ENCODE data around the gene MYL10. TPM values are rescaled to one million over a fixed set of nuclear protein-coding genes. Genes with fewer than 3 reads are reported as not detected.

MYL10 gene
- total RNA-seq, 1 experiment from 2014 or later, result not detected

GRCh38 chr7:101626069-101626671 lies 2.9 kb downstream of the MYL10 start:
- peaks cover 8% of the 10 kb centered on the region; the same call in 1 of the 2 replicates for H3F3A ChIP-seq (ENCODE audit: insufficient read depth, low read depth)
- TF ChIP-seq EZH2 (IDR thresholded peaks at IDR 0.05; ENCODE audit: low read depth) (no peak), CTCF (conservative IDR thresholded peaks at IDR 0.05) (no peak)
- peaks cover 11% of the 10 kb centered on the region for H3K4me1 ChIP-seq (replicated peaks; ENCODE audit: insufficient read depth)
- no peak overlapping the region for H2AFZ ChIP-seq
- H3K4me2 ChIP-seq, result no peak overlapping the region
- H3K36me3 ChIP-seq (ENCODE audit: low read depth), result no peaks in the 10 kb centered on the region
- no peak overlapping the region for H3K4me3 ChIP-seq
- no peak for DNase-seq
- intact Hi-C loops (cut with micrococcal nuclease; ENCODE audit: unreplicated experiment), result no loop called here
- H4K20me1 ChIP-seq (ENCODE audit: insufficient read depth), result no peaks in the 10 kb centered on the region
- ChIA-PET CTCF (no interaction called here), POLR2A (ENCODE audit: unreplicated experiment) (no interaction called here)
- no peak overlapping the region for H3K27ac ChIP-seq
- no peaks in the 10 kb centered on the region for H3K9me2 ChIP-seq (ENCODE audit: insufficient read depth)
- no peaks in the 10 kb centered on the region for H3K27me3 ChIP-seq (ENCODE audit: insufficient read depth, low read depth)
- no peaks in the 10 kb centered on the region for H3K9me3 ChIP-seq (ENCODE audit: insufficient read depth, low read depth)
- BruUV-seq (replicated peaks), result no TSS peak
- no peaks in the 10 kb centered on the region for H3K79me2 ChIP-seq (ENCODE audit: low read depth)

- Histone ChIP-seq H3K9me3 (ENCODE audit: insufficient read depth, low read depth) (no peaks in the 10 kb centered on the region), H3K36me3 (ENCODE audit: low read depth) (no peaks in the 10 kb centered on the region), H3K4me2 (no peak overlapping the region), H3K9me2 (ENCODE audit: insufficient read depth) (no peaks in the 10 kb centered on the region), H3F3A (ENCODE audit: insufficient read depth, low read depth) (no peaks in the 10 kb centered on the region; the same call in 1 of the 2 replicates), H4K20me1 (ENCODE audit: insufficient read depth) (no peaks in the 10 kb centered on the region), H2AFZ (no peak overlapping the region), H3K27ac (no peak overlapping the region), H3K4me3 (no peak overlapping the region), H3K79me2 (ENCODE audit: low read depth) (no peaks in the 10 kb centered on the region), H3K4me1 (replicated peaks; ENCODE audit: insufficient read depth) (peaks cover 2% of the 10 kb centered on the region), H3K27me3 (ENCODE audit: insufficient read depth, low read depth) (no peaks in the 10 kb centered on the region)
- intact Hi-C loops (cut with micrococcal nuclease; ENCODE audit: unreplicated experiment), result no loop called here
- ChIA-PET CTCF (no interaction called here), POLR2A (ENCODE audit: unreplicated experiment) (no interaction called here)
- no TSS peak for BruUV-seq (replicated peaks)
- no peak for TF ChIP-seq CTCF (conservative IDR thresholded peaks at IDR 0.05)
- TF ChIP-seq EZH2 (IDR thresholded peaks at IDR 0.05; ENCODE audit: low read depth), result no peak
- no peak for DNase-seq
These were observed 3.9 kb downstream of the MYL10 start for GRCh38 chr7:101625031-101625791.

- Histone ChIP-seq H3K27me3 (ENCODE audit: insufficient read depth, low read depth) (no peaks in the 10 kb centered on the region), H3K9me3 (ENCODE audit: insufficient read depth, low read depth) (no peaks in the 10 kb centered on the region), H3K27ac (no peak overlapping the region), H3K4me1 (replicated peaks; ENCODE audit: insufficient read depth) (no peaks in the 10 kb centered on the region), H3F3A (ENCODE audit: insufficient read depth, low read depth) (no peaks in the 10 kb centered on the region), H4K20me1 (ENCODE audit: insufficient read depth) (no peaks in the 10 kb centered on the region), H3K79me2 (ENCODE audit: low read depth) (no peaks in the 10 kb centered on the region), H3K36me3 (ENCODE audit: low read depth) (no peaks in the 10 kb centered on the region), H3K4me3 (no peak overlapping the region), H3K4me2 (no peak overlapping the region), H2AFZ (no peak overlapping the region), H3K9me2 (ENCODE audit: insufficient read depth) (no peaks in the 10 kb centered on the region)
- no peak for TF ChIP-seq CTCF (conservative IDR thresholded peaks at IDR 0.05)
- TF ChIP-seq EZH2 (IDR thresholded peaks at IDR 0.05; ENCODE audit: low read depth), result no peak
- DNase-seq, result no peak
- intact Hi-C loops (cut with micrococcal nuclease; ENCODE audit: unreplicated experiment), result no loop called here
- BruUV-seq (replicated peaks), result no TSS peak
- POLR2A ChIA-PET (ENCODE audit: unreplicated experiment), result no interaction called here
- CTCF ChIA-PET, result no interaction called here
These were observed 4.7 kb downstream of the MYL10 start for GRCh38 chr7:101624246-101625001.
